Sigmoid colon (tissue), 3 donors: ENCODE results near the gene ZFP64.

Experiments
- POLR2A ChIP-seq, 2 donors: fragments of 450-650 bp; IDR thresholded peaks; one replicate each; pipeline ENCODE4 v1.6.1; 2016; ENCODE audit warnings: antibody characterized with exemption in 2 of 2, mild to moderate bottlenecking in 2 of 2, moderate library complexity in 2 of 2
- TF ChIP-seq, protein P1 (sequence below), 4 experiments: fragments of 450-650 bp in 3 of 4; fragments of 200-600 bp in 1 of 4; IDR thresholded peaks; one replicate each; pipeline ENCODE4 v1.5.1; 2016 to 2019; ENCODE audit warnings: antibody characterized with exemption in 4 of 4, mild to moderate bottlenecking in 3 of 4, moderate library complexity in 2 of 4

- TF ChIP-seq, protein P1, sequence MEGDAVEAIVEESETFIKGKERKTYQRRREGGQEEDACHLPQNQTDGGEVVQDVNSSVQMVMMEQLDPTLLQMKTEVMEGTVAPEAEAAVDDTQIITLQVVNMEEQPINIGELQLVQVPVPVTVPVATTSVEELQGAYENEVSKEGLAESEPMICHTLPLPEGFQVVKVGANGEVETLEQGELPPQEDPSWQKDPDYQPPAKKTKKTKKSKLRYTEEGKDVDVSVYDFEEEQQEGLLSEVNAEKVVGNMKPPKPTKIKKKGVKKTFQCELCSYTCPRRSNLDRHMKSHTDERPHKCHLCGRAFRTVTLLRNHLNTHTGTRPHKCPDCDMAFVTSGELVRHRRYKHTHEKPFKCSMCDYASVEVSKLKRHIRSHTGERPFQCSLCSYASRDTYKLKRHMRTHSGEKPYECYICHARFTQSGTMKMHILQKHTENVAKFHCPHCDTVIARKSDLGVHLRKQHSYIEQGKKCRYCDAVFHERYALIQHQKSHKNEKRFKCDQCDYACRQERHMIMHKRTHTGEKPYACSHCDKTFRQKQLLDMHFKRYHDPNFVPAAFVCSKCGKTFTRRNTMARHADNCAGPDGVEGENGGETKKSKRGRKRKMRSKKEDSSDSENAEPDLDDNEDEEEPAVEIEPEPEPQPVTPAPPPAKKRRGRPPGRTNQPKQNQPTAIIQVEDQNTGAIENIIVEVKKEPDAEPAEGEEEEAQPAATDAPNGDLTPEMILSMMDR (IDR thresholded peaks at IDR 0.05), result no peak
- TF ChIP-seq POLR2A (IDR thresholded peaks at IDR 0.05), result no peak
These were observed 31.5 kb downstream of the ZFP64 start for GRCh38 chr20:52160049-52160570.
